Testis (tissue), 5 donors: ENCODE data around the gene ZNF717. TPM values are rescaled to one million over a fixed set of nuclear protein-coding genes. Genes with fewer than 3 reads are reported as not detected.
"Not testable (repeated sequence)": the region's sequence is repeated elsewhere in the genome, so short reads cannot be mapped to it uniquely, and the experiment has no call there.

ENCODE experiments used
- DNase-seq: peaks from one replicate; pipeline ENCODE4 v3.0.0-alpha.2; 2019
- H3K27ac ChIP-seq, 2 donors: fragments of 200-600 bp; sonication (generic); one replicate each; pipeline ENCODE4 v1.5.1; 2019
- H3K27me3 ChIP-seq: fragments of 200-600 bp; sonication (generic); one replicate; pipeline ENCODE4 v1.5.1; 2019
- H3K36me3 ChIP-seq: fragments of 200-600 bp; sonication (generic); one replicate; pipeline ENCODE4 v1.5.1; 2017; ENCODE audit warnings: low read depth; ENCODE audit errors: missing control alignments
- H3K4me1 ChIP-seq: fragments of 200-600 bp; sonication (generic); one replicate; pipeline ENCODE4 v1.5.1; 2019
- H3K4me3 ChIP-seq, 2 donors: fragments of 200-600 bp; sonication (generic); one replicate each; pipeline ENCODE4 v1.5.1; 2017 to 2019
- H3K9me3 ChIP-seq: fragments of 200-600 bp; sonication (generic); one replicate; pipeline ENCODE4 v1.5.1; 2017
- CTCF ChIP-seq, 3 experiments: fragments of 450-650 bp in 2 of 3; fragments of 200-600 bp in 1 of 3; sonication (generic) in 1 of 3; IDR thresholded peaks; one replicate each; pipeline ENCODE4 v1.5.1; 2016 to 2019; ENCODE audit warnings: antibody characterized with exemption in 3 of 3, mild to moderate bottlenecking in 2 of 3, moderate library complexity in 1 of 3
- POLR2A ChIP-seq: fragments of 450-650 bp; IDR thresholded peaks from one replicate; pipeline ENCODE4 v1.6.1; 2017; ENCODE audit warnings: antibody characterized with exemption, mild to moderate bottlenecking, moderate library complexity
- whole genome bisulfite sequencing, 2 donors: methylation state at CpG; one replicate each; pipeline ENCODE4 v1.1.5; 2018; 5-methylcytosine and 5-hydroxymethylcytosine counted together
- intact Hi-C: fragments of 100-400 bp; cut with DNase I; formaldehyde crosslinking; loops from one replicate; pipeline ENCODE4 v1.15.1; 2023; ENCODE audit warnings: low total_unique reads
- long read RNA-seq, 2 donors: transcript quantifications; one replicate each; lab custom pipeline, GENCODE V29; 2026
- polyA plus RNA-seq: library from polyadenylated mRNA; stranded (reverse); fragments of 350-450 nt; fragmentation: Illumina TruSeq; extraction: RNeasy Lipid Tissue Mini Kit (QIAGEN cat#74804); gene quantifications from one replicate; pipeline ENCODE4 v1.2.3, GENCODE V29; 2014; ENCODE audit warnings: low read depth, low replicate concordance; ENCODE audit not compliant: insufficient read depth
- total RNA-seq, 2 donors: library from RNA; depleted of rRNA; stranded (reverse); fragments of >200 nt; gene quantifications; one replicate each; pipeline ENCODE4 v1.2.3, GENCODE V29; 2016

ZNF717 gene
- total RNA-seq (10 to 100 TPM; 31.2 to 41.1 TPM), polyA plus RNA-seq (10.8 TPM)
- long read RNA-seq, donor 1, partial matches to known transcripts: 5 of 7 reads
- long read RNA-seq, donor 1, other reads (novel, unspliced or antisense): 0 of 7 reads
- long read RNA-seq, donor 2, partial matches to known transcripts: 6 of 8 reads
- long read RNA-seq, donor 2, other reads (novel, unspliced or antisense): 0 of 8 reads

GRCh38 chr3:75785081-75785755 is at the start of gene ZNF717:
Gene ZNF717 (minus strand): TSS chr3:75785549. CDS start chr3:75783362, 2,187 bp downstream.
- H3K9me3 ChIP-seq, intact Hi-C loops, H3K4me1 ChIP-seq, H3K36me3 ChIP-seq, H3K27me3 ChIP-seq: not testable (repeated sequence)
- 0 to 7% methylated on average over 19 to 52 of the region's 52 CpGs for WGBS, 2 donors
- H3K27ac ChIP-seq: peak within 1 kb of the TSS; percentile 88 to 91
- H3K4me3 ChIP-seq: peak within 1 kb of the TSS; percentile 81 to 96
- DNase-seq: peak; percentile 96

- H3K36me3 ChIP-seq, H3K4me3 ChIP-seq, H3K9me3 ChIP-seq, H3K4me1 ChIP-seq, DNase-seq, H3K27ac ChIP-seq, intact Hi-C loops, H3K27me3 ChIP-seq: not testable (repeated sequence)
- WGBS, 2 donors: 86 to 90% methylated on average over 1 of the region's 1 CpG
Measured at GRCh38 chr3:75831076-75831475, 45.7 kb upstream of the ZNF717 start.

- DNase-seq, H3K4me3 ChIP-seq, H3K4me1 ChIP-seq, H3K36me3 ChIP-seq, H3K27ac ChIP-seq, H3K27me3 ChIP-seq, H3K9me3 ChIP-seq, intact Hi-C loops: not testable (repeated sequence)
- 35 to 42% methylated on average over 1 of the region's 1 CpG for WGBS, 2 donors
Measured at GRCh38 chr3:75818019-75818418, 32.7 kb upstream of the ZNF717 start.

GRCh38 chr3:75816287-75817180 is 31.2 kb upstream of the ZNF717 start:
- 58 to 74% methylated on average over 9 of the region's 9 CpGs for WGBS, 2 donors

GRCh38 chr3:75814797-75815196 is 29.4 kb upstream of the ZNF717 start:
- no peak for TF ChIP-seq CTCF (IDR thresholded peaks at IDR 0.05)
- TF ChIP-seq POLR2A: no peak
- no peak for DNase-seq
- no peaks in the 10 kb centered on the region for H3K27me3 ChIP-seq
- 48 to 50% methylated on average over 3 of the region's 3 CpGs for WGBS, 2 donors
- no peaks in the 10 kb centered on the region for H3K4me1 ChIP-seq
- no peaks in the 10 kb centered on the region for H3K9me3 ChIP-seq
- H3K27ac ChIP-seq: no peak overlapping the region
- H3K36me3 ChIP-seq: no peaks in the 10 kb centered on the region
- intact Hi-C loops: no loop called here
- no peak overlapping the region for H3K4me3 ChIP-seq

More at GRCh38 chr3:75816287-75817180, 31.2 kb upstream of the ZNF717 start:
- H3K9me3 ChIP-seq, H3K36me3 ChIP-seq, DNase-seq, intact Hi-C loops, H3K4me1 ChIP-seq, H3K27ac ChIP-seq, H3K4me3 ChIP-seq, H3K27me3 ChIP-seq: not testable (repeated sequence)

GRCh38 chr3:75782506-75782905 is 2.8 kb downstream of the ZNF717 start:
- Histone ChIP-seq H3K27me3 (no peaks in the 10 kb centered on the region), H3K27ac (no peak overlapping the region), H3K4me3 (no peak overlapping the region), H3K9me3 (no peaks in the 10 kb centered on the region), H3K36me3 (no peaks in the 10 kb centered on the region), H3K4me1 (no peaks in the 10 kb centered on the region)
- 93 to 94% methylated on average over 16 of the region's 16 CpGs for WGBS, 2 donors
- no peak for TF ChIP-seq CTCF (IDR thresholded peaks at IDR 0.05)
- TF ChIP-seq POLR2A: no peak
- DNase-seq: no peak
- intact Hi-C loops: no loop called here
